GM12878 (cell line): ENCODE results near the gene WWOX. TPM values are rescaled to one million over a fixed set of nuclear protein-coding genes. Genes with fewer than 3 reads are reported as not detected.

Experiments used
- ATAC-seq: fragments of 200-7000 bp; cut with Tn5 transposase; 3 replicates; pipeline ENCODE4 v1.9.1; 2020; ENCODE audit warnings: mild to moderate bottlenecking, moderate library complexity
- BruUV-seq: library from RNA; stranded (reverse); fragments of 400-500 nt; replicated peaks from 2 replicates; lab custom pipeline; 2021; lab: Mats Ljungman, UMichigan
- CTCF ChIA-PET: fragments of 300-600 bp; sonication (Branson Sonifier 250); formaldehyde crosslinking; extraction: SDS; loops from one replicate; lab custom pipeline; 2021; ENCODE audit warnings: inconsistent platforms; lab: Yijun Ruan, JAX
- POLR2A ChIA-PET: fragments of 350-600 bp; formaldehyde crosslinking; extraction: SDS; loops from one replicate; lab custom pipeline; 2021; ENCODE audit warnings: inconsistent platforms; lab: Charles Lee
- RAD21 ChIA-PET: fragments of 300-600 bp; sonication (Branson Sonifier 250); formaldehyde crosslinking; loops from one replicate; lab custom pipeline; 2023; ENCODE audit warnings: antibody characterized with exemption; ENCODE audit not compliant: unreplicated experiment; lab: Charles Lee
- SMC1A ChIA-PET: fragments of 300-600 bp; sonication (Branson Sonifier 250); formaldehyde crosslinking; loops from one replicate; lab custom pipeline; 2023; ENCODE audit not compliant: unreplicated experiment, uncharacterized antibody; lab: Charles Lee
- DNase-seq: peaks from one replicate; pipeline ENCODE4 v3.0.0-alpha.2; 2011; ENCODE audit warnings: low read depth, low spot score
- FAIRE-seq: peaks from 3 replicates; lab custom pipeline; 2011; peaks lifted over from hg19 to GRCh38; lab: Jason Lieb, UNC
- H2AFZ ChIP-seq: 2 replicates; pipeline ENCODE4 v1.6.0; 2011; ENCODE audit warnings: low read depth, low read length, control low read depth; ENCODE audit not compliant: control insufficient read depth
- H3K27ac ChIP-seq: 2 replicates; pipeline ENCODE4 v1.5.1; 2011; ENCODE audit warnings: control low read depth; ENCODE audit not compliant: control insufficient read depth, insufficient read depth
- H3K27me3 ChIP-seq, 2 experiments: replicated peaks in 1 of 2; 2 replicates each; pipeline versions ENCODE4 v1.6.0 to v1.6.1; 2011; ENCODE audit warnings: low read length in 1 of 2; ENCODE audit not compliant: control insufficient read depth in 2 of 2, insufficient read depth in 2 of 2
- H3K36me3 ChIP-seq, 2 experiments: 2 replicates each; pipeline ENCODE4 v1.5.1; 2011; ENCODE audit warnings: low read length in 1 of 2; ENCODE audit not compliant: control insufficient read depth in 2 of 2, insufficient read depth in 2 of 2
- H3K4me1 ChIP-seq: 2 replicates; pipeline ENCODE4 v1.6.1; 2011; ENCODE audit warnings: mild to moderate bottlenecking, low read length, moderate library complexity, mixed read lengths; ENCODE audit not compliant: control insufficient read depth, insufficient read depth
- H3K4me2 ChIP-seq: 2 replicates; pipeline ENCODE4 v1.6.0; 2011; ENCODE audit warnings: control low read depth; ENCODE audit not compliant: control insufficient read depth, insufficient read depth
- H3K4me3 ChIP-seq: fragments of 200-600 bp; sonication (generic); 2 replicates; pipeline ENCODE4 v1.5.1; 2016
- H3K79me2 ChIP-seq: 2 replicates; pipeline ENCODE4 v1.6.0; 2011; ENCODE audit warnings: low read length; ENCODE audit not compliant: control insufficient read depth, insufficient read depth
- H3K9ac ChIP-seq: 2 replicates; pipeline ENCODE4 v1.8.0; 2011; ENCODE audit warnings: low read length, control low read depth, mixed read lengths; ENCODE audit not compliant: control insufficient read depth, insufficient read depth
- H3K9me3 ChIP-seq: replicated peaks from 3 replicates; pipeline ENCODE4 v1.5.1; 2011; ENCODE audit warnings: mild to moderate bottlenecking, low read length; ENCODE audit not compliant: control insufficient read depth, insufficient read depth
- H4K20me1 ChIP-seq: 2 replicates; pipeline ENCODE4 v1.6.0; 2011; ENCODE audit not compliant: control insufficient read depth, insufficient read depth
- ATF7 ChIP-seq: fragments of 450-650 bp; IDR thresholded peaks from 2 replicates; pipeline ENCODE4 v1.6.1; 2016; ENCODE audit warnings: low read depth, mild to moderate bottlenecking
- BHLHE40 ChIP-seq, 2 experiments: fragments of 450-650 bp in 1 of 2; IDR thresholded peaks; 2 replicates each; pipeline ENCODE4 v1.6.1; 2011 to 2017; ENCODE audit warnings: low read depth in 2 of 2, borderline replicate concordance in 1 of 2, improper control_type of control experiment in 1 of 2, low read length in 1 of 2, mild to moderate bottlenecking in 1 of 2
- CBFB ChIP-seq: IDR thresholded peaks from 2 replicates; pipeline ENCODE4 v1.6.1; 2016; ENCODE audit warnings: antibody characterized with exemption, low read depth
- FOXK2 ChIP-seq: fragments of 450-650 bp; IDR thresholded peaks from 2 replicates; pipeline ENCODE4 v1.6.1; 2017; ENCODE audit warnings: mild to moderate bottlenecking, moderate library complexity
- HDGF ChIP-seq: fragments of 450-650 bp; IDR thresholded peaks from 2 replicates; pipeline ENCODE4 v1.6.1; 2016; ENCODE audit warnings: antibody characterized with exemption
- IKZF2 ChIP-seq, 2 experiments: fragments of 450-650 bp; IDR thresholded peaks; 2 replicates each; pipeline ENCODE4 v1.6.1; 2017; ENCODE audit warnings: mild to moderate bottlenecking in 2 of 2, moderate library complexity in 2 of 2
- MTA3 ChIP-seq: IDR thresholded peaks from 2 replicates; pipeline ENCODE4 v1.6.1; 2012; ENCODE audit warnings: low read length, inconsistent platforms, borderline replicate concordance
- MXI1 ChIP-seq: fragments of 150-350 bp; IDR thresholded peaks from 2 replicates; pipeline ENCODE4 v1.6.1; 2011; ENCODE audit warnings: low read depth, mild to moderate bottlenecking, inconsistent platforms, low read length, improper control_type of control experiment
- MYB ChIP-seq: fragments of 150-350 bp; IDR thresholded peaks from 2 replicates; pipeline ENCODE4 v1.6.1; 2014; ENCODE audit warnings: mild to moderate bottlenecking, low read depth, low read length, borderline replicate concordance
- NFIC ChIP-seq: IDR thresholded peaks from 2 replicates; pipeline ENCODE4 v1.6.1; 2012; ENCODE audit warnings: low read depth, mild to moderate bottlenecking, inconsistent platforms, low read length, moderate library complexity
- PAX8 ChIP-seq: fragments of 450-650 bp; IDR thresholded peaks from 2 replicates; pipeline ENCODE4 v1.6.1; 2017; ENCODE audit warnings: mild to moderate bottlenecking, moderate library complexity
- RB1 ChIP-seq: fragments of 450-650 bp; formaldehyde crosslinking; IDR thresholded peaks from 2 replicates; pipeline ENCODE4 v1.6.1; 2017; ENCODE audit warnings: mild to moderate bottlenecking, borderline replicate concordance
- SP1 ChIP-seq: IDR thresholded peaks from one replicate; pipeline ENCODE4 v1.6.1; 2011; ENCODE audit warnings: low read depth, low read length
- TARDBP ChIP-seq: IDR thresholded peaks from 2 replicates; pipeline ENCODE4 v1.6.1; 2016; ENCODE audit warnings: borderline replicate concordance
- ZBED1 ChIP-seq: IDR thresholded peaks from 2 replicates; pipeline ENCODE4 v1.6.1; 2016; ENCODE audit warnings: borderline replicate concordance
- ZBTB40 ChIP-seq: fragments of 450-650 bp; IDR thresholded peaks from 2 replicates; pipeline ENCODE4 v1.6.1; 2016; ENCODE audit warnings: mild to moderate bottlenecking, moderate library complexity, borderline replicate concordance
- ZNF217 ChIP-seq: fragments of 450-650 bp; IDR thresholded peaks from 2 replicates; pipeline ENCODE4 v1.6.1; 2017; ENCODE audit warnings: antibody characterized with exemption, mild to moderate bottlenecking
- ZNF384 ChIP-seq: IDR thresholded peaks from 2 replicates; pipeline ENCODE4 v1.6.1; 2012; ENCODE audit warnings: low read depth, mild to moderate bottlenecking, low read length, improper control_type of control experiment, borderline replicate concordance
- ZZZ3 ChIP-seq: IDR thresholded peaks from 2 replicates; pipeline ENCODE4 v1.6.1; 2011; ENCODE audit warnings: low read depth; ENCODE audit not compliant: control insufficient read depth, insufficient read length
- WGBS: methylation state at CpG from one replicate; pipeline ENCODE4 v1.1.6; 2016; ENCODE audit warnings: low lambda C conversion rate; ENCODE audit not compliant: insufficient replicate concordance, insufficient coverage; ENCODE audit errors: missing lambda C conversion rate; 5-methylcytosine and 5-hydroxymethylcytosine counted together
- in situ Hi-C: fragments of 300-500 bp; cut with MboI; formaldehyde crosslinking; loops from 9 replicates; pipeline ENCODE4 v1.14.3; 2018; ENCODE audit warnings: mixed read lengths
- intact Hi-C: fragments of 100-400 bp; cut with micrococcal nuclease; formaldehyde crosslinking; loops from one replicate; pipeline ENCODE4 v1.14.2; 2022; ENCODE audit not compliant: unreplicated experiment
- polyA plus RNA-seq, 11 experiments: library from polyadenylated mRNA; depleted of rRNA in 4 of 11; unstranded in 6 of 11; stranded (reverse) in 5 of 11; fragments of >200 nt; fragmentation: Nextera tagmentation in 4 of 11; fragmentation: Illumina TruSeq in 1 of 11; extraction: Ambion mirVana in 4 of 11; extraction: Trizol in 1 of 11; gene quantifications; 1 replicate in 1 of 11; 2 replicates in 10 of 11; pipeline versions ENCODE4 v1.2.1 to v1.2.3, GENCODE V29; 2011 to 2016; ENCODE audit warnings: inconsistent platforms in 2 of 11, missing spikeins in 2 of 11, low read depth in 1 of 11
- total RNA-seq, 4 experiments: library from RNA; depleted of rRNA in 3 of 4; stranded (reverse); fragments of >200 nt in 3 of 4; fragmentation: Illumina TruSeq in 1 of 4; extraction: Trizol in 1 of 4; gene quantifications; 2 replicates each; pipeline versions ENCODE4 v1.2.1 to v1.2.3, GENCODE V29; 2013 to 2021

Gene WWOX
- total and polyA plus RNA-seq, 10 of the 15 experiments (the other 5 are each of a cell fraction or from before 2014, with no cell fraction given), result 2.8 to 24.4 (median 17.8) TPM

GRCh38 chr16:78879011-78879410, 779.6 kb downstream of the WWOX start (continued):
- TF ChIP-seq NFIC, result no peak
- no peak for TF ChIP-seq ZBED1
- no peak for TF ChIP-seq ZBTB40
- TF ChIP-seq MXI1, result no peak
- no peak for TF ChIP-seq PAX8

DNA sequence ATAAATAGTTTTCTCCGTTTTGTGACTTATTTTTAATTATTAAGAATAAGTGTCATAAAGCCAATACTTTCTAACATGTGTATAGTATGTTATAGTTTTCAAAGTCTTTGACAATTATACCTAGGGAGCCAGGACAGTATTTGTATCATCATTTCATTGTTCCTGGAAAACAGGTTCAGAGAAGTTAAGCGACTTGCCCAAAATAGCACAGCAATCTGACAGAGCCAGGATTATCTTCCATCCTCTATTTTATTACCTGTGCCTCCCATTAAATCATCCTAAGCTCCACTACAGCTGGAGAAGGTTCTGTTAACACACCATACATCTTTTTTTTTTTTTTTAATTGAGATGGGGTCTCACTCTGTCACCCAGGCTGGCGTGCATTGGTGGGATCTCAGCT, 782.7 kb downstream of the WWOX start:
- 33% methylated on average over 3 of the region's 3 CpGs for WGBS

More for the DNA sequence above, 782.7 kb downstream of the WWOX start:
- POLR2A ChIA-PET, result no interaction called here
- Histone ChIP-seq H3K4me1 (no peaks in the 10 kb centered on the region), H2AFZ (no peak overlapping the region), H3K27me3 (no peaks in the 10 kb centered on the region), H3K36me3 (no peaks in the 10 kb centered on the region), H3K27ac (no peak overlapping the region), H3K9me3 (no peaks in the 10 kb centered on the region), H4K20me1 (no peaks in the 10 kb centered on the region), H3K79me2 (no peaks in the 10 kb centered on the region), H3K4me3 (no peak overlapping the region), H3K4me2 (no peak overlapping the region), H3K9ac (no peak overlapping the region)
- ATAC-seq (no peak), FAIRE-seq (no peak), DNase-seq (no peak)
- TF ChIP-seq IKZF2 (IDR thresholded peaks at IDR 0.05) (no peak), ZZZ3 (no peak), MYB (no peak), RB1 (no peak), MTA3 (no peak), BHLHE40 (IDR thresholded peaks at IDR 0.05; ENCODE audit: borderline replicate concordance in 1 of 2, low read depth in 2 of 2, low read length in 1 of 2) (no peak), SP1 (no peak), ZNF384 (no peak), ATF7 (no peak), HDGF (no peak), TARDBP (no peak), ZNF217 (no peak), FOXK2 (no peak), CBFB (no peak)
- CTCF ChIA-PET, result no interaction called here
- in situ Hi-C loops (no loop called here), intact Hi-C loops (no loop called here)
- no TSS peak for BruUV-seq
- SMC1A ChIA-PET, result no interaction called here
- RAD21 ChIA-PET, result no interaction called here
